ENCODE measurements around the gene CLIP3.

Gene CLIP3

GRCh38 chr19:35977446-35978222 lies 55.0 kb downstream of the CLIP3 start:
- no peak for DNase-seq (ENCODE audit: low read depth)

- no peak for DNase-seq (ENCODE audit: low read depth)
Observed at GRCh38 chr19:35975608-35976214, 57.0 kb downstream of the CLIP3 start.

- DNase-seq (ENCODE audit: low read depth): no peak
Observed at GRCh38 chr19:35973487-35973886, 59.2 kb downstream of the CLIP3 start.

GRCh38 chr19:35966771-35967170 lies 65.9 kb downstream of the CLIP3 start:
- DNase-seq (ENCODE audit: low read depth): no peak
